Fibroblast of skin of scalp (primary cell): ENCODE measurements around the gene PUS10.
"Not testable (repeated sequence)": the region's sequence is repeated elsewhere in the genome, so short reads cannot be mapped to it uniquely, and the experiment has no call there.

Experiments
- DNase-seq: peaks from one replicate; pipeline ENCODE4 v3.0.0-alpha.2; 2013

The PUS10 gene

GRCh38 chr2:60926741-60927552, 91.1 kb downstream of the PUS10 start:
- DNase-seq = peak; percentile 79

DNA sequence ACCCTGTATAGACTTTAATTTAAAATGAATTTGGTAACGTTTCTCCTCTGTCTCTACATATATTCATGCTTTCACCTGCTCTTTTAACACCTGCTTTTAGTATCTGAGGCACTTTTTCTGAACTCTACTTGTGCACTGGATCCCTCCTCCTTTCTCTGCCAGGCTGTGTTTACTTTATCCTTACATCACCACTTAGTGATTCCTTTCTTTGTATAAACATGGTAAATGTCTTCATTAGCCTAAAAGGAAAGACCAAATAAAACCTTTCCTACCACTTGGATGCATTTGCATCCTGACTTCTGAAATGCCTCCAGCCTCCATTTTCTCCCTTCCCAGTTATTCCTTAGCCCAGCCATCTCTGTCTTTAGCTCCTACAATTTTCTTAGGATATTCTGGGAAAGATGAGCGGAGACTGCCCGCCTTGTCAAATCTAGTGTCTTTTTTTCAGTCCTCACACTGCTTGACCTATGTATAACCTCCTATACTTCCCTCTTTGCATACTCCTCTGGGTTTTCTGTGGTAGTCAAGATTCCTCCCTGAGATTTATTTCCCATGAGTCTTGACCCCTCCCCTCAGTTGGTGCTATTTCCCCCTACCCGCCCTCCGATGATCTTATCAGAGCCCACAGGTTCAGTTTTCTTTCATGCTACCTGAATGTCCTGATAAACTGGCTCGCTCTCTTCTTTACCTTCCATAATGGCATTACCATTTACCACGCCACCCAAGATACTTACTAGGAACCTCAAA, 91.9 kb downstream of the PUS10 start:
- peak; percentile 24 for DNase-seq

DNA sequence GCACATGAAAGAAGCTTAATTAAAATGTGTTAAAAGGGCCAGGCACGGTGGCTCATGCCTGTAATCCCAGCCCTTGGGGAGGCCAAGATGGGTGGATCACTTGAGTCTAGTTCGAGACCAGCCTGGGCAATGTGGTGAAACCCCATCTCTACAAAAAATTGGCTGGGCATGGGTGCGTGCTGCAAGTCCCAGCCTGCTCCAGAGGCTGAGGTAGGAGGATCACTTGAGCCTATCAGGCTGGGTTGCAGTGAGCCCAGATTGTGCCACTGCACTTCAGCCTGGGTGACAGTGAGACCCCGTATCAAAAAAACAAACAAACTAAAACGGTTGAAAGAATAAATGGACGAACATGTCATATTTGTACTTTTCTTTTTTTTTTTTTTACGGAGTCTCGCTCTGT, 110.7 kb downstream of the PUS10 start:
- DNase-seq = no peak

- DNase-seq = no peak
These were observed 111.7 kb downstream of the PUS10 start for GRCh38 chr2:60906395-60906794.

DNA sequence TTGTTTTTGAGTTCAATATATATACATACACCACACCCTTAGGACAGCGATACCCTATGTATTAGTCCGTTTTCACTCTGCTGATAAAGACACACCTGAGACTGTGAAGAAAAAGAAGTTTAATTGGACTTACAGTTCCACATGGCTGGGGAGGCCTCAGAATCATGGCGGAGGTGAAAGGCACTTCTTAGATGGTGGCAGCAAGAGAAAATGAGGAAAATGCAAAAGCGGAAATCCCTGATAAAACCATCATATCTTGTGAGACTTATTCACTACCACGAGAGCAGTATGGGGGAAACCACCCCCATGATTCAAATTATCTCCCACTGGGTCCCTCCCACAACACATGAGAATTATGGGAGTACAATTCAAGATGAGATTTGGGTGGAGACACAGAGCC, 112.2 kb downstream of the PUS10 start:
- DNase-seq = not testable (repeated sequence)

DNA sequence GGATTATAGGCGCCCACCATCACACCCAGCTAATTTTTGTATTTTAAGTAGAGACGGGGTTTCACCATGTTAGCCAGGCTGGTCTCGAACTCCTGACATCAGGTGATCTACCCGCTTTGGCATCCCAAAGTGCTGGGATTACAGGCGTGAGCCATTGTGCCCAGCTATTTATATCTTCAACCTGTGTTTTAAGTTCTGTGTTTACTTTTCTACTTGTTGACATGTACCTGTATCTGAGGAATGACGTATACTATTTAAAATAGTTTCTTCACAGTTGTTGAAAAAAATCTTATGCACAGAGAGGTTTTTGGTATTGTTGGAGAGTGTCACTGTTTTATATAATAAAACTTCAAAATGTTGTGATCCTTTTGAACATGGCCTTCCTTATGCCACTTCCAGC, 116.8 kb downstream of the PUS10 start:
- DNase-seq = not testable (repeated sequence)

DNA sequence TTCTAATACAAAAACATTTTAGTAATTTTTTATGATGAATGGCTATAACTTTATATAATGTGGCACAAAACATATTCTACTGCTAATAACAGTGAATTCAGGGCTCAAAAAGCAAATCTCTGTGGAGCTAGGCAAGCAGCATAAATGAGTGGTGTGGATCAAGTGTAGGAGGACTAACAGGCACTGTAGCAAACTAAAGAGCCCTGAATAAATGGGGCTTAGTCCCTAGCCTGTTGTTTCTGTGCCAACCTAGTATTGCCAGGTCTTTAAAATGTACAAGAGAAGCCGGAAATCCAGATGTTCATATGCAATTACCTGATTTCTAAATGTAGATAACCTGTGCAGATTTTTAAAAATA, 118.2 kb downstream of the PUS10 start:
- no peak for DNase-seq

DNA sequence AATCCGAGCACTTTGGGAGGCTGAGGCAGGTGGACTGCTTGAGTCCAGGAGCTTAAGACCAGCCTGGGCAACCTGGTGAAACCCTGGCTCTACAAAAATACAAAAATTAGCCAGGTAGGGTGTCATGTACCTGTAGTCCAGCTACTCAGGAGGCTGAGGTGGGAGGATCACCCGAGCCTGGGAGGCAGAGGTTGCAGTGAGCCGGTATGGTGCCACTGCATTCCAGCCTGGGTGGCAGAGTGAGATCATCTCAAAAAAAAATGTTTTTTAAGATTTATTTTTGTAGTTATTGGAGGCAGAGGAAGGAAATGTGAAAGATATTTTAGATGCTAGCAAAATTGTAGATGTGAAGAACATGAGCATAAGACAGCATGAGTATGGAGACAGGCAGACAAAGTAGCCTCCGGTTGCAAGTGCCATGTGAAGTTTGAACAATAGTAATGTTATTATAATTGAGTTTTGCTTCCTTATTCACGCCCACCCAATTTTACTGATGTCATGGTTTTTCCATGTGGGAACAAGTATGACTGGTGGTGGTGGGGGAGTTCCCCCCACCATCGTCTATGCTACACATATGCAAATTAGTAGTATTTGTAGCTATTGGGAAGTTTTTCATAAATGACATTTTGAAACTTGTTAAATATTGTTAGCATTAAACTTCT, 118.7 kb downstream of the PUS10 start:
- DNase-seq = no peak

DNA sequence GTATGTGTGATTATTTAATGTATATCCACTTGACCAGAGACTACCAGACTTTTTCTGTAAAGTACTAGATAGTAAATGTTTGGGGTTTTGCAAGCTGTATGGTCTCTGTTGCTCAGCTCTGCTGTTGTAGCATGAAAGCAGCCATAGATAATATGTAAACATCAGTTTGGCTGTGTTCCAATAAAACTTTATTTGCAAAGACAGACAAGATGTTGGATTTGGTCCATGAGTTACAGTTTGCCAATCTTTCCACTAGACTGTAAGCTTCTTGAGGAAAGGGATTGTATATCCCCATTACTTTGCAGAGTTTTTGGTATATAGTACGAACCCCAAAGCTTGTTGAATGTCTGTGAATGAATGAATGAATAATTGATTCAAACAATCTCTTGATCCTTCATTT, 119.5 kb downstream of the PUS10 start:
- DNase-seq = no peak
